HL-60/S4 treated with phorbol 12-myristate 13-acetate at 8.2 ng/mL for 4 days and 3 days (cell line): ENCODE measurements around the gene TBL2.
"Not testable (repeated sequence)": the region's sequence is repeated elsewhere in the genome, so short reads cannot be mapped to it uniquely, and the experiment has no call there.

ENCODE experiments used
- in situ Hi-C: fragments of 300-500 bp; cut with MboI; formaldehyde crosslinking; loops from 2 replicates; pipeline ENCODE4 v1.15.0; 2022; ENCODE audit warnings: low sequenced_read_pairs

TBL2 gene

GRCh38 chr7:73606801-73607691, 28.7 kb upstream of the TBL2 start:
- in situ Hi-C loops: loop anchor here (10.0 kb wide), 1 partner anchor 108 kb away; the partner anchor contains the start of gene STX1A

GRCh38 chr7:73605601-73606220, 27.3 kb upstream of the TBL2 start:
- in situ Hi-C loops: loop anchor here (10.0 kb wide), 1 partner anchor 109 kb away; the partner anchor contains the start of gene STX1A

- in situ Hi-C loops: loop anchor here (10.0 kb wide), 1 partner anchor 112 kb away; the partner anchor contains the start of gene STX1A
These were observed 24.6 kb upstream of the TBL2 start for GRCh38 chr7:73602721-73603651.

GRCh38 chr7:73599916-73600315, 21.5 kb upstream of the TBL2 start:
- in situ Hi-C loops: loop anchor here (10.0 kb wide), 1 partner anchor 115 kb away; the partner anchor contains the start of gene STX1A

GRCh38 chr7:73599151-73599882, 20.9 kb upstream of the TBL2 start:
- in situ Hi-C loops: no loop called here

- in situ Hi-C loops: no loop called here
These were observed 19.8 kb upstream of the TBL2 start for GRCh38 chr7:73597978-73598782.

GRCh38 chr7:73596191-73597065, 18.0 kb upstream of the TBL2 start:
- in situ Hi-C loops: no loop called here

- in situ Hi-C loops: no loop called here
These were observed 17.0 kb upstream of the TBL2 start for GRCh38 chr7:73595358-73595757.

- in situ Hi-C loops: no loop called here
These were observed 15.0 kb upstream of the TBL2 start for GRCh38 chr7:73593207-73594045.

GRCh38 chr7:73586911-73587310, 8.5 kb upstream of the TBL2 start:
- in situ Hi-C loops: no loop called here

GRCh38 chr7:73585196-73585595, 6.8 kb upstream of the TBL2 start:
- in situ Hi-C loops: no loop called here

GRCh38 chr7:73582664-73583202, 4.4 kb upstream of the TBL2 start:
- in situ Hi-C loops: no loop called here

- in situ Hi-C loops: not testable (repeated sequence)
These were observed 2.6 kb upstream of the TBL2 start for GRCh38 chr7:73581006-73581405.

GRCh38 chr7:73577627-73578341, 595 bp downstream of the TBL2 start:
- in situ Hi-C loops: no loop called here

- in situ Hi-C loops: no loop called here
These were observed 4.6 kb downstream of the TBL2 start for GRCh38 chr7:73573791-73574190.

GRCh38 chr7:73573276-73573675, 5.1 kb downstream of the TBL2 start:
- in situ Hi-C loops: no loop called here

GRCh38 chr7:73572767-73573186, 5.6 kb downstream of the TBL2 start:
- in situ Hi-C loops: no loop called here
